AG10803 (cell line): Measurements from ENCODE around the gene CLIC6.

Source experiments
- DNase-seq: peaks from one replicate; pipeline ENCODE4 v3.0.0; 2010; ENCODE audit warnings: low read depth
- H3K4me3 ChIP-seq: 2 replicates; pipeline ENCODE4 v1.5.1; 2011; ENCODE audit warnings: mild to moderate bottlenecking, low read length, control low read depth
- TF ChIP-seq, protein P1 (sequence below): conservative IDR thresholded peaks from 2 replicates; pipeline ENCODE4 v1.5.1; 2011; ENCODE audit warnings: mild to moderate bottlenecking, low read length, control low read depth, inconsistent platforms

The CLIC6 gene

DNA sequence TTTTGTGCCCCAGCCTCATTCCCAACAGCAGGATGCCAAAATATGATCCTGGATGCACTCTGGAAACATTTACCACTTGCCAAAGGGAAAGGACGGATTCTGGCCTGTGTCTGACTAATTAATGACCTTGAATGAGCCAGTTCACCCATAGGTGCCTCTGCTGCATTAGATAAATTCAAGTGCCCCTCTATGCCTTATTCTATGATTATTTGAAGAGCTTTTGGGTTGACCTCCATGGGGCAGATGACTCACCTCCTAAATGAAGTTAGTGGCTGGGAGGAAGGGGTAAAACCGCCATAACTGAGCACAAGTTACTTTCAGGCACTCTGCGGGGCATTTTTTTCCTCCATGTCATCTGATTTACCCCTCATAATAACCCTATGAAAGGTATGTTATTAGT, 98.1 kb downstream of the CLIC6 start:
- H3K4me3 ChIP-seq: no peak overlapping the region
- TF ChIP-seq, protein P1, sequence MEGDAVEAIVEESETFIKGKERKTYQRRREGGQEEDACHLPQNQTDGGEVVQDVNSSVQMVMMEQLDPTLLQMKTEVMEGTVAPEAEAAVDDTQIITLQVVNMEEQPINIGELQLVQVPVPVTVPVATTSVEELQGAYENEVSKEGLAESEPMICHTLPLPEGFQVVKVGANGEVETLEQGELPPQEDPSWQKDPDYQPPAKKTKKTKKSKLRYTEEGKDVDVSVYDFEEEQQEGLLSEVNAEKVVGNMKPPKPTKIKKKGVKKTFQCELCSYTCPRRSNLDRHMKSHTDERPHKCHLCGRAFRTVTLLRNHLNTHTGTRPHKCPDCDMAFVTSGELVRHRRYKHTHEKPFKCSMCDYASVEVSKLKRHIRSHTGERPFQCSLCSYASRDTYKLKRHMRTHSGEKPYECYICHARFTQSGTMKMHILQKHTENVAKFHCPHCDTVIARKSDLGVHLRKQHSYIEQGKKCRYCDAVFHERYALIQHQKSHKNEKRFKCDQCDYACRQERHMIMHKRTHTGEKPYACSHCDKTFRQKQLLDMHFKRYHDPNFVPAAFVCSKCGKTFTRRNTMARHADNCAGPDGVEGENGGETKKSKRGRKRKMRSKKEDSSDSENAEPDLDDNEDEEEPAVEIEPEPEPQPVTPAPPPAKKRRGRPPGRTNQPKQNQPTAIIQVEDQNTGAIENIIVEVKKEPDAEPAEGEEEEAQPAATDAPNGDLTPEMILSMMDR: no peak
- DNase-seq: no peak
